Stimulated activated CD4-positive, alpha-beta T cell treated with anti-CD3 and anti-CD28 coated beads, Interleukin-15, amount 100 ng/mL, for 48 hours (primary cell): ENCODE measurements around the gene BAIAP3.
A peak's percentile ranks its signal among the peaks of the same experiment; 100 is the strongest.

ENCODE experiments used
- DNase-seq, 2 donors: peaks; one replicate each; pipeline ENCODE4 v3.0.0-alpha.2; 2020; ENCODE audit warnings: low read depth in 2 of 2

Gene BAIAP3

GRCh38 chr16:1345651-1346421 lies 12.4 kb downstream of the BAIAP3 start:
- DNase-seq, result no peak

GRCh38 chr16:1346422-1347285 lies 13.2 kb downstream of the BAIAP3 start:
- no peak for DNase-seq

GRCh38 chr16:1347286-1347855 lies 13.9 kb downstream of the BAIAP3 start:
- DNase-seq, result no peak

GRCh38 chr16:1347962-1348361 lies 14.5 kb downstream of the BAIAP3 start:
- no peak for DNase-seq

- DNase-seq, result no peak
These were observed 15.0 kb downstream of the BAIAP3 start for GRCh38 chr16:1348441-1348840.

GRCh38 chr16:1348926-1349325 lies 15.5 kb downstream of the BAIAP3 start:
- DNase-seq, result no peak

- DNase-seq, result no peak
These were observed 15.9 kb downstream of the BAIAP3 start for GRCh38 chr16:1349351-1349750.

GRCh38 chr16:1349951-1350350 lies 16.5 kb downstream of the BAIAP3 start:
- DNase-seq, result no peak

GRCh38 chr16:1350691-1351090 lies 17.2 kb downstream of the BAIAP3 start:
- no peak for DNase-seq

GRCh38 chr16:1351215-1351581 lies 17.8 kb downstream of the BAIAP3 start:
- DNase-seq, result no peak

- peak; percentile 67 to 79 for DNase-seq
These were observed 18.3 kb downstream of the BAIAP3 start, which contains the start of the genes GNPTG and TSR3 for GRCh38 chr16:1351582-1352362. Gene GNPTG (plus strand): TSS chr16:1351931. CDS start chr16:1351966, 35 bp downstream. Gene TSR3 (minus strand): TSS chr16:1351878. CDS start chr16:1351804, 74 bp downstream.

GRCh38 chr16:1354815-1355540 lies 21.5 kb downstream of the BAIAP3 start:
- DNase-seq, result no peak

- no peak for DNase-seq
These were observed 22.1 kb downstream of the BAIAP3 start for GRCh38 chr16:1355591-1355990.

- no peak for DNase-seq
These were observed 22.8 kb downstream of the BAIAP3 start for GRCh38 chr16:1356061-1356900.

- no peak for DNase-seq
These were observed 24.6 kb downstream of the BAIAP3 start for GRCh38 chr16:1357906-1358566.

- no peak for DNase-seq
These were observed 28.4 kb downstream of the BAIAP3 start for GRCh38 chr16:1361685-1362360.

- no peak for DNase-seq
These were observed 29.4 kb downstream of the BAIAP3 start for GRCh38 chr16:1362807-1363206.

GRCh38 chr16:1363501-1364041 lies 30.1 kb downstream of the BAIAP3 start:
- DNase-seq, result peak; percentile 47 to 63

GRCh38 chr16:1364510-1364909 lies 31.1 kb downstream of the BAIAP3 start:
- DNase-seq, result no peak
